GM23338 (cell line): Measurements from ENCODE around the gene HOXB4. TPM values are rescaled to one million over a fixed set of nuclear protein-coding genes. Genes with fewer than 3 reads are reported as not detected.
A peak's percentile ranks its signal among the peaks of the same experiment; 100 is the strongest.

Experiments used
- ATAC-seq: fragments of 200-7000 bp; cut with Tn5 transposase; 3 replicates; pipeline ENCODE4 v1.9.1; 2020
- DNase-seq: peaks from one replicate; pipeline ENCODE4 v3.0.0-alpha.2; 2015; ENCODE audit warnings: low spot score
- H2AFZ ChIP-seq: fragments of 200-600 bp; sonication (generic); 2 replicates; pipeline ENCODE4 v1.8.0; 2016; ENCODE audit warnings: antibody characterized with exemption, mild to moderate bottlenecking, moderate library complexity
- H3F3A ChIP-seq: fragments of 200-600 bp; sonication (generic); replicated peaks from 2 replicates; pipeline ENCODE4 v1.8.0; 2017; ENCODE audit warnings: antibody characterized with exemption, mixed run types, low read depth
- H3K27ac ChIP-seq: fragments of 200-600 bp; sonication (generic); 2 replicates; pipeline ENCODE4 v1.6.1; 2016; ENCODE audit warnings: low read depth
- H3K27me3 ChIP-seq: fragments of 200-600 bp; sonication (generic); 2 replicates; pipeline ENCODE4 v1.8.0; 2016; ENCODE audit warnings: mild to moderate bottlenecking, mixed run types, moderate library complexity; ENCODE audit not compliant: insufficient read depth
- H3K36me3 ChIP-seq: fragments of 200-600 bp; sonication (generic); 2 replicates; pipeline ENCODE4 v1.8.0; 2016; ENCODE audit warnings: mild to moderate bottlenecking; ENCODE audit not compliant: insufficient read depth
- H3K4me1 ChIP-seq: fragments of 200-600 bp; sonication (generic); 2 replicates; pipeline ENCODE4 v1.8.0; 2016; ENCODE audit warnings: mild to moderate bottlenecking, moderate library complexity; ENCODE audit not compliant: insufficient read depth
- H3K4me2 ChIP-seq: fragments of 200-600 bp; sonication (generic); 2 replicates; pipeline ENCODE4 v1.7.1; 2017; ENCODE audit warnings: mixed run types
- H3K4me3 ChIP-seq: fragments of 200-600 bp; sonication (generic); 2 replicates; pipeline ENCODE4 v1.6.1; 2016; ENCODE audit warnings: mixed run types
- H3K79me2 ChIP-seq: fragments of 200-600 bp; sonication (generic); replicated peaks from 2 replicates; pipeline ENCODE4 v1.8.0; 2017; ENCODE audit warnings: mild to moderate bottlenecking; ENCODE audit not compliant: insufficient read depth
- H3K9me2 ChIP-seq: fragments of 200-600 bp; sonication (generic); 2 replicates; pipeline ENCODE4 v1.8.0; 2017; ENCODE audit not compliant: insufficient read depth
- H4K20me1 ChIP-seq: fragments of 200-600 bp; sonication (generic); replicated peaks from 2 replicates; pipeline ENCODE4 v1.8.0; 2017; ENCODE audit warnings: mild to moderate bottlenecking; ENCODE audit not compliant: insufficient read depth
- H3K27ac Mint-ChIP-seq: 2 replicates; pipeline ENCODE4 v1.8.0; 2020; ENCODE audit warnings: inconsistent platforms, mild to moderate bottlenecking, moderate library complexity, mixed read lengths
- H3K27me3 Mint-ChIP-seq: 3 replicates; pipeline ENCODE4 v1.8.0; 2022; ENCODE audit warnings: low read depth, mild to moderate bottlenecking, moderate library complexity, mixed read lengths, inconsistent platforms; ENCODE audit not compliant: insufficient read depth, poor library complexity
- H3K36me3 Mint-ChIP-seq: 3 replicates; pipeline ENCODE4 v1.8.0; 2021; ENCODE audit warnings: low read depth, mild to moderate bottlenecking, inconsistent platforms, moderate library complexity, mixed read lengths
- H3K4me1 Mint-ChIP-seq: 3 replicates; pipeline ENCODE4 v1.8.0; 2020; ENCODE audit warnings: mild to moderate bottlenecking, inconsistent platforms, mixed read lengths
- H3K4me3 Mint-ChIP-seq: 3 replicates; pipeline ENCODE4 v1.8.0; 2021; ENCODE audit warnings: moderate library complexity, mild to moderate bottlenecking, inconsistent platforms, mixed read lengths
- H3K9me3 Mint-ChIP-seq: 3 replicates; pipeline ENCODE4 v1.8.0; 2020; ENCODE audit warnings: moderate library complexity, mild to moderate bottlenecking, inconsistent platforms, mixed read lengths
- CREB1 ChIP-seq: fragments of 250-450 bp; sonication (Bioruptor Pico); IDR thresholded peaks from 2 replicates; pipeline ENCODE4 v1.5.0; 2020; ENCODE audit warnings: low read depth, mild to moderate bottlenecking, moderate library complexity
- EZH2 ChIP-seq: fragments of 200-600 bp; sonication (generic); IDR thresholded peaks from one replicate; pipeline ENCODE4 v1.8.0; 2017; ENCODE audit warnings: antibody characterized with exemption, mild to moderate bottlenecking, low read depth; ENCODE audit not compliant: unreplicated experiment
- EZH2phosphoT487 ChIP-seq: fragments of 200-600 bp; sonication (generic); IDR thresholded peaks from one replicate; pipeline ENCODE4 v1.8.1; 2018; ENCODE audit warnings: antibody characterized with exemption; ENCODE audit not compliant: unreplicated experiment
- JUNB ChIP-seq: IDR thresholded peaks from one replicate; pipeline ENCODE4 v1.6.1; 2016; ENCODE audit warnings: antibody characterized with exemption; ENCODE audit not compliant: unreplicated experiment
- NANOG ChIP-seq: IDR thresholded peaks from 2 replicates; pipeline ENCODE4 v1.6.1; 2016; ENCODE audit warnings: antibody characterized with exemption, borderline replicate concordance
- POLR2AphosphoS5 ChIP-seq: IDR thresholded peaks from 2 replicates; pipeline ENCODE4 v1.6.1; 2016; ENCODE audit warnings: antibody characterized with exemption, low read depth
- REST ChIP-seq: IDR thresholded peaks from one replicate; pipeline ENCODE4 v1.6.1; 2018; ENCODE audit warnings: antibody characterized with exemption; ENCODE audit not compliant: unreplicated experiment
- STAT1 ChIP-seq: IDR thresholded peaks from one replicate; pipeline ENCODE4 v1.6.1; 2016; ENCODE audit warnings: antibody characterized with exemption; ENCODE audit not compliant: unreplicated experiment
- ZNF114 ChIP-seq: fragments of 250-450 bp; sonication (Bioruptor Pico); IDR thresholded peaks from 2 replicates; pipeline ENCODE4 v1.5.0; 2020; ENCODE audit warnings: mild to moderate bottlenecking, moderate library complexity
- polyA plus RNA-seq: library from polyadenylated mRNA; unstranded; fragments of >200 nt; fragmentation: Nextera tagmentation; extraction: Ambion mirVana; gene quantifications from 2 replicates; pipeline ENCODE4 v1.2.1, GENCODE V29; 2016
- total RNA-seq: library from RNA; depleted of rRNA; stranded (reverse); fragments of >200 nt; shearing (Covaris generic); gene quantifications from 2 replicates; pipeline ENCODE4 v1.2.3, GENCODE V29; 2014
- TF ChIP-seq, protein P1 (sequence below), 2 experiments: fragments of 200-600 bp in 1 of 2; sonication (generic) in 1 of 2; conservative IDR thresholded peaks; 2 replicates each; pipeline versions ENCODE4 v1.5.1 to v1.6.1; 2016 to 2017; ENCODE audit warnings: antibody characterized with exemption in 2 of 2, low read depth in 2 of 2, mild to moderate bottlenecking in 2 of 2, moderate library complexity in 1 of 2

The HOXB4 gene
- total and polyA plus RNA-seq, 2 experiments from 2014 or later: not detected

DNA sequence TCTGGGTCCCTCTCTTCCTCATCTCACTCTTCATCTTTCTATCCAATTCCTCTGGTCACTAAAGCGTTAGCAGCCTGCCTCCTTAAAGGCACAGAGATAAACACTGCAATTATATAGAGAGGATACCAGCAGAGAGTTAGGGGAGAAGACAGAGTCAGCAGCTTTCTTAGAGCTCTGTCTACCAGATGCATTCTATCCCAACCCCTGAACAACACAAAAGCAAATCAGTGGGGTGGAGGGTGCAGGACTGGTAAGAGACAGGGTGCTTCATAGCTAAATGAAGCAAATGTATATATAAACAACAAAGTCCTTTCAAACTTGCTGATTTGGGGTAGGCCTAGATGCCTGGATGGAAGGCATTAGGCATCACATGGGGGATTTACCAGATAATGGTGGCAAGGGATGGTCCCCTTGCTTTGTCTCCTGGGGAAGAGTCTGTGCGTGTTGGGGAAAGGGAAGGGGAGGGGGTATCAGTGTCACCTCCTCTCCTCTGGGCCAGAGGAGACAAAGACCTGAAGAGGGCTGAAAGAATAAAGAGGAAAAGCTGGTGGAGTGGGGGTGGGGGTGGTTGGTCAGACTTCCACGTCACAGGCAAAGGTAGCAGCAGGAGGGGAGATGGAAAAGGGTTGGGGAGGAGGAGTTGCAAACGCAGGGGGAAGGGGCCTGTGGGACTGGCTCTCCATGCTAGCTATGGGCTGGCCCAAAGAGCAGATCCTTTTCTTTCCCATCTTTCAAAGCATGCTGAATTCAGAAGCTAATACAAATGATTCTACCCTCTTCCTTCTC, 12.0 kb downstream of the HOXB4 start (continued):
- TF ChIP-seq REST (no peak), ZNF114 (CRISPR knock-in tag) (no peak), EZH2phosphoT487 (no peak), STAT1 (no peak)

- Histone ChIP-seq H3K9me2 (no peaks in the 10 kb centered on the region), H3K27me3 (peaks cover 100% of the 10 kb centered on the region), H3K79me2 (no peaks in the 10 kb centered on the region), H3K4me3 (no peak overlapping the region), H3F3A (peaks cover 50% of the 10 kb centered on the region), H2AFZ (no peak overlapping the region), H3K4me2 (peak overlapping the region; percentile 69), H4K20me1 (peaks cover 64% of the 10 kb centered on the region), H3K4me1 (peaks cover 66% of the 10 kb centered on the region), H3K27ac (no peak overlapping the region), H3K36me3 (no peaks in the 10 kb centered on the region)
- H3K4me1 Mint-ChIP-seq: peaks cover 20% of the 10 kb centered on the region
- no peaks in the 10 kb centered on the region for H3K36me3 Mint-ChIP-seq
- H3K27ac Mint-ChIP-seq: no peak overlapping the region
- no peaks in the 10 kb centered on the region; the same call in 2 of the 3 replicates for H3K9me3 Mint-ChIP-seq
- peaks cover 39% of the 10 kb centered on the region for H3K27me3 Mint-ChIP-seq
- ATAC-seq: no peak
- no peak for DNase-seq
- H3K4me3 Mint-ChIP-seq: 0 out of 3 replicates have a peak overlapping the region, but pooled peaks have one; percentile 5
- TF ChIP-seq POLR2AphosphoS5 (no peak), CREB1 (no peak), JUNB (no peak), NANOG (no peak), EZH2 (no peak), STAT1 (no peak), REST (no peak), ZNF114 (CRISPR knock-in tag) (no peak), EZH2phosphoT487 (no peak)
- TF ChIP-seq, protein P1, sequence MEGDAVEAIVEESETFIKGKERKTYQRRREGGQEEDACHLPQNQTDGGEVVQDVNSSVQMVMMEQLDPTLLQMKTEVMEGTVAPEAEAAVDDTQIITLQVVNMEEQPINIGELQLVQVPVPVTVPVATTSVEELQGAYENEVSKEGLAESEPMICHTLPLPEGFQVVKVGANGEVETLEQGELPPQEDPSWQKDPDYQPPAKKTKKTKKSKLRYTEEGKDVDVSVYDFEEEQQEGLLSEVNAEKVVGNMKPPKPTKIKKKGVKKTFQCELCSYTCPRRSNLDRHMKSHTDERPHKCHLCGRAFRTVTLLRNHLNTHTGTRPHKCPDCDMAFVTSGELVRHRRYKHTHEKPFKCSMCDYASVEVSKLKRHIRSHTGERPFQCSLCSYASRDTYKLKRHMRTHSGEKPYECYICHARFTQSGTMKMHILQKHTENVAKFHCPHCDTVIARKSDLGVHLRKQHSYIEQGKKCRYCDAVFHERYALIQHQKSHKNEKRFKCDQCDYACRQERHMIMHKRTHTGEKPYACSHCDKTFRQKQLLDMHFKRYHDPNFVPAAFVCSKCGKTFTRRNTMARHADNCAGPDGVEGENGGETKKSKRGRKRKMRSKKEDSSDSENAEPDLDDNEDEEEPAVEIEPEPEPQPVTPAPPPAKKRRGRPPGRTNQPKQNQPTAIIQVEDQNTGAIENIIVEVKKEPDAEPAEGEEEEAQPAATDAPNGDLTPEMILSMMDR (conservative IDR thresholded peaks at IDR 0.05; ENCODE audit: low read depth in 2 of 2): no peak
Measured at GRCh38 chr17:48565022-48565554, 13.1 kb downstream of the HOXB4 start.
